ENCODE results near the gene ALKBH5. TPM values are rescaled to one million over a fixed set of nuclear protein-coding genes. Genes with fewer than 3 reads are reported as not detected.

ALKBH5 gene
- total RNA-seq, 1 donor from 2014 or later: 92.6 TPM

GRCh38 chr17:18225642-18226283 lies 42.1 kb downstream of the ALKBH5 start:
- Histone ChIP-seq H3K4me2 (ENCODE audit: low read length) (peak overlapping the region; percentile 100), H3K9ac (ENCODE audit: low read length) (peak overlapping the region; percentile 97), H3K79me2 (ENCODE audit: insufficient read depth, low read length) (peaks cover 50% of the 10 kb centered on the region), H3K9me3 (ENCODE audit: insufficient read depth, low read depth, low read length) (no peaks in the 10 kb centered on the region), H3K36me3 (ENCODE audit: insufficient read depth, low read length) (no peaks in the 10 kb centered on the region), H3K27ac (ENCODE audit: low read depth, low read length) (no peak overlapping the region), H3K27me3 (ENCODE audit: insufficient read depth, low read length) (no peaks in the 10 kb centered on the region), H4K20me1 (ENCODE audit: insufficient read depth, low read length) (peaks cover 49% of the 10 kb centered on the region), H3K4me3 (ENCODE audit: insufficient read depth, low read depth, low read length) (peak overlapping the region; percentile 95), H2AFZ (ENCODE audit: low read depth, low read length) (peak overlapping the region; percentile 88), H3K4me1 (ENCODE audit: insufficient read depth, low read length) (peaks cover 27% of the 10 kb centered on the region)
- DNase-seq (ENCODE audit: low read depth) (no peak), FAIRE-seq (no peak)
- Mint-ChIP-seq H3K27ac (ENCODE audit: unreplicated experiment) (peak overlapping the region; percentile 82), H3K4me1 (ENCODE audit: low read depth, unreplicated experiment) (peaks cover 5% of the 10 kb centered on the region), H3K27me3 (ENCODE audit: low read depth, unreplicated experiment) (no peaks in the 10 kb centered on the region), H3K4me3 (ENCODE audit: unreplicated experiment) (peak overlapping the region; percentile 100), H3K36me3 (ENCODE audit: low read depth, unreplicated experiment) (no peaks in the 10 kb centered on the region), H3K9me3 (ENCODE audit: unreplicated experiment) (peaks cover 2% of the 10 kb centered on the region)
- no peak for TF ChIP-seq EZH2 (IDR thresholded peaks at IDR 0.05; ENCODE audit: insufficient read depth, low read length)
- no peak for TF ChIP-seq CTCF (IDR thresholded peaks at IDR 0.05; ENCODE audit: insufficient read depth, low read depth, low read length)

- peak overlapping the region; percentile 88 for H2AFZ ChIP-seq (ENCODE audit: low read depth, low read length)
Observed at GRCh38 chr17:18226284-18226945, 42.8 kb downstream of the ALKBH5 start.

More at GRCh38 chr17:18226284-18226945, 42.8 kb downstream of the ALKBH5 start:
- Histone ChIP-seq H3K9me3 (ENCODE audit: insufficient read depth, low read depth, low read length) (no peaks in the 10 kb centered on the region), H3K9ac (ENCODE audit: low read length) (peak overlapping the region; percentile 97), H3K4me3 (ENCODE audit: insufficient read depth, low read depth, low read length) (peak overlapping the region; percentile 95), H3K36me3 (ENCODE audit: insufficient read depth, low read length) (no peaks in the 10 kb centered on the region), H4K20me1 (ENCODE audit: insufficient read depth, low read length) (peaks cover 56% of the 10 kb centered on the region), H3K27me3 (ENCODE audit: insufficient read depth, low read length) (no peaks in the 10 kb centered on the region), H3K4me1 (ENCODE audit: insufficient read depth, low read length) (peaks cover 21% of the 10 kb centered on the region), H3K4me2 (ENCODE audit: low read length) (peak overlapping the region; percentile 100), H3K79me2 (ENCODE audit: insufficient read depth, low read length) (peaks cover 56% of the 10 kb centered on the region), H3K27ac (ENCODE audit: low read depth, low read length) (no peak overlapping the region)
- Mint-ChIP-seq H3K36me3 (ENCODE audit: low read depth, unreplicated experiment) (no peaks in the 10 kb centered on the region), H3K4me1 (ENCODE audit: low read depth, unreplicated experiment) (peaks cover 5% of the 10 kb centered on the region), H3K27ac (ENCODE audit: unreplicated experiment) (peak overlapping the region; percentile 82), H3K4me3 (ENCODE audit: unreplicated experiment) (peak overlapping the region; percentile 100), H3K9me3 (ENCODE audit: unreplicated experiment) (peaks cover 2% of the 10 kb centered on the region), H3K27me3 (ENCODE audit: low read depth, unreplicated experiment) (no peaks in the 10 kb centered on the region)
- DNase-seq (ENCODE audit: low read depth) (no peak), FAIRE-seq (no peak)
- TF ChIP-seq CTCF (IDR thresholded peaks at IDR 0.05; ENCODE audit: insufficient read depth, low read depth, low read length) (no peak), EZH2 (IDR thresholded peaks at IDR 0.05; ENCODE audit: insufficient read depth, low read length) (no peak)
